Measurements from ENCODE around the gene LRRFIP1. TPM values are rescaled to one million over a fixed set of nuclear protein-coding genes. Genes with fewer than 3 reads are reported as not detected.
A peak's percentile ranks its signal among the peaks of the same experiment; 100 is the strongest.

Gene LRRFIP1
- total and polyA plus RNA-seq, 12 donors, result 91.5 to 132 (median 110) TPM

- intact Hi-C loops (cut with DNase I), result loop anchor here in 6 of 10 donors (5.0 kb wide), 3 partner anchors 34 to 44 kb away; no protein-coding TSS in a partner anchor
- TF ChIP-seq, protein P1, sequence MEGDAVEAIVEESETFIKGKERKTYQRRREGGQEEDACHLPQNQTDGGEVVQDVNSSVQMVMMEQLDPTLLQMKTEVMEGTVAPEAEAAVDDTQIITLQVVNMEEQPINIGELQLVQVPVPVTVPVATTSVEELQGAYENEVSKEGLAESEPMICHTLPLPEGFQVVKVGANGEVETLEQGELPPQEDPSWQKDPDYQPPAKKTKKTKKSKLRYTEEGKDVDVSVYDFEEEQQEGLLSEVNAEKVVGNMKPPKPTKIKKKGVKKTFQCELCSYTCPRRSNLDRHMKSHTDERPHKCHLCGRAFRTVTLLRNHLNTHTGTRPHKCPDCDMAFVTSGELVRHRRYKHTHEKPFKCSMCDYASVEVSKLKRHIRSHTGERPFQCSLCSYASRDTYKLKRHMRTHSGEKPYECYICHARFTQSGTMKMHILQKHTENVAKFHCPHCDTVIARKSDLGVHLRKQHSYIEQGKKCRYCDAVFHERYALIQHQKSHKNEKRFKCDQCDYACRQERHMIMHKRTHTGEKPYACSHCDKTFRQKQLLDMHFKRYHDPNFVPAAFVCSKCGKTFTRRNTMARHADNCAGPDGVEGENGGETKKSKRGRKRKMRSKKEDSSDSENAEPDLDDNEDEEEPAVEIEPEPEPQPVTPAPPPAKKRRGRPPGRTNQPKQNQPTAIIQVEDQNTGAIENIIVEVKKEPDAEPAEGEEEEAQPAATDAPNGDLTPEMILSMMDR (IDR thresholded peaks at IDR 0.05), result no peak
- 32 to 48% methylated on average over 14 of the region's 14 CpGs for WGBS, 2 donors
- H3K9me3 ChIP-seq, result no peaks in the 10 kb centered on the region
- H3K36me3 ChIP-seq, result peaks cover 0 to 11% (median 0%) of the 10 kb centered on the region in 9 donors
- peaks cover 0 to 14% (median 3%) of the 10 kb centered on the region in 7 donors for H3K27me3 ChIP-seq
- peak overlapping the region; percentile 41 to 90 (median 66) for H3K4me3 ChIP-seq
- H3K27ac ChIP-seq, result peak overlapping the region; percentile 34 to 95 (median 93)
- ATAC-seq, result no peak
- no peak for DNase-seq
- H3K4me1 ChIP-seq, result peaks cover 14 to 79% (median 66%) of the 10 kb centered on the region in 9 donors
Observed at GRCh38 chr2:237628247-237629187, 1.1 kb downstream of the LRRFIP1 start.

DNA sequence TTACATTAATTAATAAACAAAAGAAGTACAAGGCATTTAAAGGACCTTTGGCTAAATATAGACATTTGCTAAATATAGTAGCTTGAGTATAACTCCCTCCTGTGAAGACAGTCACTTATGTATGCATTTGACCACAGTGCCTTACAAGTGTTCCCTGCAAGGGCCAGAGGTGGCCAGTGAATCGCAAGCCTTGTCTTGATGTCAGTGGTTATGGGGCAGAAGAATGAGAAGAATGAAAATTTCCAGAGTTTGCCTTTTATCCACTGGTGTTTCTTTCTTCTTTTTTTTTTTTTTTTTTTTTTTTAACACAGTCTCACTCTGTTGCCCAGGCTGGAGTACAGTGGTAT lies 1.8 kb downstream of the LRRFIP1 start:
- TF ChIP-seq, protein P1 (IDR thresholded peaks at IDR 0.05), result no peak
- WGBS, 2 donors, result 60 to 75% methylated on average over 1 of the region's 1 CpG
- intact Hi-C loops (cut with DNase I), result loop anchor here in 6 of 10 donors (5.0 kb wide), 3 partner anchors 33 to 43 kb away; no protein-coding TSS in a partner anchor
- ATAC-seq (peak in 3 of 8 donors; percentile 26 to 36 (median 29)), DNase-seq (no peak)
- H3K4me1 ChIP-seq, result peaks cover 14 to 85% (median 72%) of the 10 kb centered on the region in 9 donors
- H3K9me3 ChIP-seq, result peaks cover 0 to under 1% (median 0%) of the 10 kb centered on the region in 11 donors
- H3K4me3 ChIP-seq, result peak overlapping the region in 7 of 10 donors; percentile 59 to 90 (median 69)
- peak overlapping the region in 9 of 10 donors; percentile 34 to 95 (median 93) for H3K27ac ChIP-seq
- peaks cover 0 to 11% (median 0%) of the 10 kb centered on the region in 9 donors for H3K36me3 ChIP-seq
- peaks cover 0 to 14% (median 3%) of the 10 kb centered on the region in 7 donors for H3K27me3 ChIP-seq

GRCh38 chr2:237629739-237630138 lies 2.4 kb downstream of the LRRFIP1 start:
- 35 to 85% methylated on average over 8 of the region's 8 CpGs for WGBS, 2 donors
- H3K36me3 ChIP-seq, result peaks cover 0 to 11% (median 0%) of the 10 kb centered on the region in 9 donors
- H3K4me1 ChIP-seq, result peaks cover 14 to 89% (median 71%) of the 10 kb centered on the region in 9 donors
- intact Hi-C loops (cut with DNase I), result loop anchor here in 6 of 10 donors (5.0 kb wide), 3 partner anchors 33 to 43 kb away; no protein-coding TSS in a partner anchor
- H3K27me3 ChIP-seq, result peaks cover 0 to 14% (median 3%) of the 10 kb centered on the region in 7 donors
- H3K27ac ChIP-seq, result peak overlapping the region in 9 of 10 donors; percentile 24 to 95 (median 93)
- TF ChIP-seq, protein P1 (IDR thresholded peaks at IDR 0.05), result no peak
- peaks cover 0 to 6% (median under 1%) of the 10 kb centered on the region in 11 donors for H3K9me3 ChIP-seq
- DNase-seq (no peak), ATAC-seq (no peak)
- H3K4me3 ChIP-seq, result no peak overlapping the region
